ENCODE data around the gene IL1RAPL2.
"Not testable (repeated sequence)": the region's sequence is repeated elsewhere in the genome, so short reads cannot be mapped to it uniquely, and the experiment has no call there.

The IL1RAPL2 gene

GRCh38 chrX:105229146-105229545 is 663.1 kb downstream of the IL1RAPL2 start:
- H3K27ac ChIP-seq = no peak overlapping the region
- DNase-seq (ENCODE audit: low read depth, low spot score) = no peak
- TF ChIP-seq POLR2AphosphoS5 (IDR thresholded peaks at IDR 0.05; ENCODE audit: borderline replicate concordance, low read depth, low read length) (no peak), EZH2 (IDR thresholded peaks at IDR 0.05) (no peak), FOXP2 (optimal IDR thresholded peaks at IDR 0.05; ENCODE audit: control extremely low read depth, extremely low read length, insufficient read depth) (no peak)
- no peak overlapping the region for H3K9ac ChIP-seq (ENCODE audit: insufficient read length)
- no peak overlapping the region for H3K4me3 ChIP-seq
- H3K9me3 ChIP-seq (ENCODE audit: low read depth, low read length) = no peaks in the 10 kb centered on the region
- no peaks in the 10 kb centered on the region for H3K36me3 ChIP-seq (ENCODE audit: insufficient read depth, low read length)

- H3K27ac ChIP-seq; H3K9me3 ChIP-seq (ENCODE audit: low read depth, low read length); DNase-seq (ENCODE audit: low read depth, low spot score); H3K4me3 ChIP-seq; H3K36me3 ChIP-seq (ENCODE audit: insufficient read depth, low read length); H3K9ac ChIP-seq (ENCODE audit: insufficient read length): not testable (repeated sequence)
Measured at GRCh38 chrX:105237407-105237806, 671.4 kb downstream of the IL1RAPL2 start.

DNA sequence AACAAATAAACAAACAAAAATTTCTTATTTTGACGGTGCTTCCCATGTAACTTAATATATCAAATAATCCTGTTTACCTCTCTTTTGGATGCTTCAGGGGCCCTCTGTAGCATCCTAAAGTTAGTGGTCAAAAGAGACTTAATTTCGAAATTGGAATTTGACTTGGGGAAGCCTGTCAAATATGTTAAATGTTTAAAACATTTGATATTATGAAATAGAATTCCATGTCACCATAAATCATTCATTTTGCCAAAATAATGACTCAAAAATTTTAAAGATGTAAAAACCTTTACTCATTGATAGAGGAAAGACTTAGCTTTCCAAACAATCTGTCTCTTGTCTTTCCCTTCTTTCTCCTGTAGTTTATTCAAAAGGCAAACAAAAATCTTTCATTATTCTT is 675.1 kb downstream of the IL1RAPL2 start:
- Histone ChIP-seq H3K9me3 (ENCODE audit: low read depth, low read length) (no peaks in the 10 kb centered on the region), H3K36me3 (ENCODE audit: insufficient read depth, low read length) (no peaks in the 10 kb centered on the region), H3K4me3 (no peak overlapping the region), H3K9ac (ENCODE audit: insufficient read length) (no peak overlapping the region), H3K27ac (no peak overlapping the region)
- DNase-seq (ENCODE audit: low read depth, low spot score) = no peak
- no peak for TF ChIP-seq FOXP2 (optimal IDR thresholded peaks at IDR 0.05; ENCODE audit: control extremely low read depth, extremely low read length, insufficient read depth)
- no peak for TF ChIP-seq POLR2AphosphoS5 (IDR thresholded peaks at IDR 0.05; ENCODE audit: borderline replicate concordance, low read depth, low read length)
- TF ChIP-seq EZH2 (IDR thresholded peaks at IDR 0.05) = no peak

GRCh38 chrX:105260291-105261043 is 694.5 kb downstream of the IL1RAPL2 start:
- H3K27ac ChIP-seq = no peak overlapping the region
- no peak for DNase-seq (ENCODE audit: low read depth, low spot score)
- no peaks in the 10 kb centered on the region for H3K36me3 ChIP-seq (ENCODE audit: insufficient read depth, low read length)
- no peak for TF ChIP-seq POLR2AphosphoS5 (IDR thresholded peaks at IDR 0.05; ENCODE audit: borderline replicate concordance, low read depth, low read length)
- H3K9me3 ChIP-seq (ENCODE audit: low read depth, low read length) = no peaks in the 10 kb centered on the region
- no peak overlapping the region for H3K4me3 ChIP-seq
- H3K9ac ChIP-seq (ENCODE audit: insufficient read length) = no peak overlapping the region

- Histone ChIP-seq H3K4me3 (no peak overlapping the region), H3K9me3 (ENCODE audit: low read depth, low read length) (no peaks in the 10 kb centered on the region), H3K36me3 (ENCODE audit: insufficient read depth, low read length) (no peaks in the 10 kb centered on the region), H3K27ac (no peak overlapping the region), H3K9ac (ENCODE audit: insufficient read length) (no peak overlapping the region)
- DNase-seq (ENCODE audit: low read depth, low spot score) = no peak
- TF ChIP-seq FOXP2 (optimal IDR thresholded peaks at IDR 0.05; ENCODE audit: control extremely low read depth, extremely low read length, insufficient read depth) (no peak), POLR2AphosphoS5 (IDR thresholded peaks at IDR 0.05; ENCODE audit: borderline replicate concordance, low read depth, low read length) (no peak), EZH2 (IDR thresholded peaks at IDR 0.05) (no peak)
Measured at GRCh38 chrX:105263171-105263570, 697.2 kb downstream of the IL1RAPL2 start.

- no peak overlapping the region for H3K9ac ChIP-seq (ENCODE audit: insufficient read length)
- TF ChIP-seq POLR2AphosphoS5 (IDR thresholded peaks at IDR 0.05; ENCODE audit: borderline replicate concordance, low read depth, low read length) (no peak), EZH2 (IDR thresholded peaks at IDR 0.05) (no peak), FOXP2 (optimal IDR thresholded peaks at IDR 0.05; ENCODE audit: control extremely low read depth, extremely low read length, insufficient read depth) (no peak)
- no peaks in the 10 kb centered on the region for H3K9me3 ChIP-seq (ENCODE audit: low read depth, low read length)
- no peak overlapping the region for H3K27ac ChIP-seq
- DNase-seq (ENCODE audit: low read depth, low spot score) = no peak
- no peak overlapping the region for H3K4me3 ChIP-seq
- no peaks in the 10 kb centered on the region for H3K36me3 ChIP-seq (ENCODE audit: insufficient read depth, low read length)
Measured at GRCh38 chrX:105263801-105264200, 697.8 kb downstream of the IL1RAPL2 start.

- Histone ChIP-seq H3K27ac (peak overlapping the region; percentile 26; the same call in 1 of the 2 replicates), H3K4me3 (no peak overlapping the region), H3K9ac (ENCODE audit: insufficient read length) (no peak overlapping the region), H3K36me3 (ENCODE audit: insufficient read depth, low read length) (no peaks in the 10 kb centered on the region), H3K9me3 (ENCODE audit: low read depth, low read length) (no peaks in the 10 kb centered on the region)
- TF ChIP-seq EZH2 (IDR thresholded peaks at IDR 0.05) = no peak
- TF ChIP-seq POLR2AphosphoS5 (IDR thresholded peaks at IDR 0.05; ENCODE audit: borderline replicate concordance, low read depth, low read length) = no peak
- TF ChIP-seq FOXP2 (optimal IDR thresholded peaks at IDR 0.05; ENCODE audit: control extremely low read depth, extremely low read length, insufficient read depth) = no peak
- no peak for DNase-seq (ENCODE audit: low read depth, low spot score)
Measured at GRCh38 chrX:105265093-105265492, 699.1 kb downstream of the IL1RAPL2 start.

GRCh38 chrX:105266456-105266855 is 700.5 kb downstream of the IL1RAPL2 start:
- Histone ChIP-seq H3K9me3 (ENCODE audit: low read depth, low read length) (no peaks in the 10 kb centered on the region), H3K36me3 (ENCODE audit: insufficient read depth, low read length) (no peaks in the 10 kb centered on the region), H3K27ac (peak overlapping the region; percentile 85), H3K4me3 (no peak overlapping the region), H3K9ac (ENCODE audit: insufficient read length) (no peak overlapping the region)
- DNase-seq (ENCODE audit: low read depth, low spot score) = no peak
- TF ChIP-seq POLR2AphosphoS5 (IDR thresholded peaks at IDR 0.05; ENCODE audit: borderline replicate concordance, low read depth, low read length) (no peak), FOXP2 (optimal IDR thresholded peaks at IDR 0.05; ENCODE audit: control extremely low read depth, extremely low read length, insufficient read depth) (no peak), EZH2 (IDR thresholded peaks at IDR 0.05) (no peak)

GRCh38 chrX:105267167-105267566 is 701.2 kb downstream of the IL1RAPL2 start:
- Histone ChIP-seq H3K9ac (ENCODE audit: insufficient read length) (peak overlapping the region; percentile 41), H3K4me3 (peak overlapping the region; percentile 57), H3K27ac (peak overlapping the region; percentile 85), H3K9me3 (ENCODE audit: low read depth, low read length) (no peaks in the 10 kb centered on the region), H3K36me3 (ENCODE audit: insufficient read depth, low read length) (no peaks in the 10 kb centered on the region)
- DNase-seq (ENCODE audit: low read depth, low spot score) = peak; percentile 12
- TF ChIP-seq EZH2 (IDR thresholded peaks at IDR 0.05) (no peak), POLR2AphosphoS5 (IDR thresholded peaks at IDR 0.05; ENCODE audit: borderline replicate concordance, low read depth, low read length) (no peak), FOXP2 (optimal IDR thresholded peaks at IDR 0.05; ENCODE audit: control extremely low read depth, extremely low read length, insufficient read depth) (no peak)
